ENCODE results near the gene MTA1. TPM values are rescaled to one million over a fixed set of nuclear protein-coding genes. Genes with fewer than 3 reads are reported as not detected.

MTA1 gene
- total RNA-seq, 4 donors from 2014 or later, result 62.9 to 218 (median 108) TPM

DNA sequence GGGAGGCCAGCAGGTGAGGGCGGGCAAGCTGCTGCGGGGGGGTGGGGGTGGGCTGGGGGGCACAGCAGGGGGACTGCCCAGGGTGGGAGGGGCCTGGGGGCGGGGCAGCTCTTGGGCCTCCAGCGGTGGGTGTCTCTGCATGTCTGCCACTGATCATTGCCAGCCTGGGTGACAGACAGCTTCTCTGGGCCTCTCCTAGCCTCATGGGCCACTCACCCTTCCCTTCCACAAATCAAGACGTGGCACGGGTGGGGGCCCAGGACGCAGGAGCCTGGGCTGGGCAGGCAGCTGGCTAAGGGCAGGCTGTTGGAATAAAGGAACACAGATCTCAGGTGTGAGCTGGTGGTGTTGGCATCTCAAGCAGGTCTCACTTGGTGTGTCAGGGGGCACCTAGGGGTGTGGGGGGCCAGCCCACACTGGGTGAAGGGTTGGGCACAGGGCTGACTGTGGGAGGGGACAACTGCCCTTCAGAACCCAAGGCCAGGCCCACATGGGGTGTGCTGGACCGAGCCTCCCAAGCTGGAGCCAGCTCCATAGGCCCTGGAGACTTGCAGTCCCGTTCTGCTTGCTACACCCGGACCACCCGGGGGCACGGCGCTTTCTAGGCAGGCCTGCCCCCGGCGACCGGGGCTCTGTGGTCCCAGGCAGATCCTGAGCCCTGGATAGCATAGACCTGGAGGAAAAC is 74.4 kb downstream of the MTA1 start:
- H3K9me3 ChIP-seq, result no peaks in the 10 kb centered on the region
- H3K36me3 ChIP-seq, result no peaks in the 10 kb centered on the region
- intact Hi-C loops (cut with DNase I; ENCODE audit: low total_unique reads), result no loop called here
- no peak overlapping the region for H3K4me3 ChIP-seq
- TF ChIP-seq, protein P1, sequence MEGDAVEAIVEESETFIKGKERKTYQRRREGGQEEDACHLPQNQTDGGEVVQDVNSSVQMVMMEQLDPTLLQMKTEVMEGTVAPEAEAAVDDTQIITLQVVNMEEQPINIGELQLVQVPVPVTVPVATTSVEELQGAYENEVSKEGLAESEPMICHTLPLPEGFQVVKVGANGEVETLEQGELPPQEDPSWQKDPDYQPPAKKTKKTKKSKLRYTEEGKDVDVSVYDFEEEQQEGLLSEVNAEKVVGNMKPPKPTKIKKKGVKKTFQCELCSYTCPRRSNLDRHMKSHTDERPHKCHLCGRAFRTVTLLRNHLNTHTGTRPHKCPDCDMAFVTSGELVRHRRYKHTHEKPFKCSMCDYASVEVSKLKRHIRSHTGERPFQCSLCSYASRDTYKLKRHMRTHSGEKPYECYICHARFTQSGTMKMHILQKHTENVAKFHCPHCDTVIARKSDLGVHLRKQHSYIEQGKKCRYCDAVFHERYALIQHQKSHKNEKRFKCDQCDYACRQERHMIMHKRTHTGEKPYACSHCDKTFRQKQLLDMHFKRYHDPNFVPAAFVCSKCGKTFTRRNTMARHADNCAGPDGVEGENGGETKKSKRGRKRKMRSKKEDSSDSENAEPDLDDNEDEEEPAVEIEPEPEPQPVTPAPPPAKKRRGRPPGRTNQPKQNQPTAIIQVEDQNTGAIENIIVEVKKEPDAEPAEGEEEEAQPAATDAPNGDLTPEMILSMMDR (IDR thresholded peaks at IDR 0.05), result no peak
- no peak for TF ChIP-seq POLR2A (IDR thresholded peaks at IDR 0.05)
- H3K4me1 ChIP-seq, result peaks cover 0 to 8% of the 10 kb centered on the region in 2 donors
- no peaks in the 10 kb centered on the region for H3K27me3 ChIP-seq
- no peak overlapping the region for H3K27ac ChIP-seq
- DNase-seq, result peak in 1 of 2 donors; percentile 13

DNA sequence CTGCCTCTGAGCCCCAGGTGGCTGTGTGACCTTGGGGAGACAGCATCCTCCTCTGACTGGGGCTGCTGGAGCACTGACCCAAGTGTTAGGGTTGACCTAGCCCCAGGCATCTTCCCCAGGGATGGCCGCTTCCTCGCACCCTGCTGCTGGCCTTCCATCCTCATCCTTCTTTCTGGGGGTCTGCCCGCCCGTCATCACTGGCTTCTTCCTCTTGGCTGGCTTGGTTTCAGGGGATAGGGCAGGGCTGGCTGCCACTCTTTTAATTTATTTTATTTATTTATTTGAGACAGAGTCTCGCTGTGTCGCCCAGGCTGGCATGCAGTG is 74.9 kb downstream of the MTA1 start:
- no peaks in the 10 kb centered on the region for H3K27me3 ChIP-seq
- no peak for DNase-seq
- peaks cover 0 to 3% of the 10 kb centered on the region in 2 donors for H3K4me1 ChIP-seq
- TF ChIP-seq POLR2A (IDR thresholded peaks at IDR 0.05), result no peak
- TF ChIP-seq, protein P1 (IDR thresholded peaks at IDR 0.05), result no peak
- intact Hi-C loops (cut with DNase I; ENCODE audit: low total_unique reads), result no loop called here
- H3K36me3 ChIP-seq, result no peaks in the 10 kb centered on the region
- no peak overlapping the region for H3K4me3 ChIP-seq
- no peak overlapping the region for H3K27ac ChIP-seq
- no peaks in the 10 kb centered on the region for H3K9me3 ChIP-seq

DNA sequence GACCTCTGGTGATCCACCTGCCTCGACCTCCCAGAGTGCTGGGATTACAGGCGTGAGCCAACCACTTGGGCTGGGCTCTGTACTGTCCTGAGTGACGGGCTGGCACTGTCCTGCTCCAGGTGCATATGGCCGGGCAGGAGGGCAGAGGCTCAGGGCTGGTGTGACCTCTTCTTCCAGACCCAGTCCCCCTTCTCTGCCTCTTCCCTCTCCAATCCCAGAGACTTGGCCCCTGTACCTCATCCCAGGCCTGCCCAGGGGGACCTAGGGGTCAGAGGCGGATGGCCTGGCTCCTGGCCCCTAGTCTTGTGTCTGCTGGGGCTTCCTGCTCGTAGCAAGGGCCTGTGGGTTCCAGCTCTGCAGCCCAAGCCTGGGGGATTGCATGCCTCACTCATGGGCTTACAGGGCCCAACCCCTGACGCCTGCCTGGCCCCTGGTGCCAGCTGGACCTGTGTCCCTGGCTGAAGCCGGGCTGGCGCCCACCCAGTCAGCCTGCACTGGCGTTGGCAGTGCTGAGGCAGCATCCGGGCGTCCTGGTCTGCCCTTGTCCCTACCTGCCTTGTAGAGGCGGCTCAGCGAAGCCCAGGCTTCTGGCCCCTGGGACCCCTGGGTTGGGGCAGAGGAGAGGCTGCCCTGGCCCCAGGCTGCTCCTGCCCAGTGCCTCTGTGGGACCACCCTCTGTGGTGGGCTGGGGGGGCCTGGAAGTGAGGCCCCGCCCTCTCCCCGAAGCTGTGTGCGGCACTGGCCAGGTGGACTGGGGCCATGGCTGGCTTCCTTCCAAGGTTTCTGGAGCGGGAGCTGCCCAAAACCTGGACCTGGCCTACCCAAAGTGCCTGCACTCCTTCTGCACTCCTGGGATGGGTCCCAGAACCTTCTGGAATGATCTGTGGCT is 75.7 kb downstream of the MTA1 start:
- peak in 1 of 2 donors; percentile 19 for DNase-seq

DNA sequence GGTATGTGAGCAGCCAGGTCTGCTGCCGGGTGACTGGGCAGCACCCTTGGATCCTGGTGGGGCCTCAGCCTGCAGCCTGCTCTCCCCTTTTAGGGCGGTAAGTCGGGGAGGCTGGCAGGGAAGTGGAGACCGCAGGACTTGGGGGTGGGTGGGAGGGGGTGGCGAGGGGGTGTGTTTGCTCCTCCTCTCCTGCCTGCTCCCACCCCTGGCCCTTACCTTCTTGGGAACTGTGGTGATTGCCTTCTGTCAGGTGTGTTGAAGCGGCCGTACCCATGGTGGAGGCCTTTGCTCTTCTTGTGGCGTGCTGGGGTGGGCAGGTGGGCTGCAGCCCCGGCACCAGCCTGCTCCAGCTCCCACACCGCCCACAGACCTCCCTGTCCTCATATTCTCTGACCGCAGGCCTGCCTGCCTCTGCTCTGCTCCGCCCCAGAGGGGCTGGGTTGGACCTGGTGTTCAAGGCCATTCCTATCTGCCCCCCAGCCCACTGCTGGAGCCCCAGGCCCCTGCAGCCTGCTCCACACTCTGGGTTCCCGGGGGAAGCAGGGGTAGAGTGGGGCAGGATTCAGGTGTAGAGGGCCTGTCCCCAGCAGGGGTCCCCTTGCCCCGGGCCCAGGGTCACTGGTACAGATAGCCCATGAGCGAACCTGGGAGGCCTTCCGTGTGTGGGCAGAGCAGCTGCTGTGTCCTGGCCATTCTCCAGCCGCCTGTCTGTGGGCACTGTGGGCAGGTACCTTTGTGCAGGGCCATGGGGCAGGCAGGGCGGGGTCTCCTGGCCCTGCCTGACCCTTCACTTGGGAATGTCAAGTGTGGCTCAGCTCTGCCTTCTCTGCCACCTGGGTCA is 76.6 kb downstream of the MTA1 start:
- Histone ChIP-seq H3K36me3 (no peaks in the 10 kb centered on the region), H3K9me3 (no peaks in the 10 kb centered on the region), H3K4me3 (no peak overlapping the region), H3K4me1 (no peaks in the 10 kb centered on the region), H3K27me3 (no peaks in the 10 kb centered on the region), H3K27ac (no peak overlapping the region)
- no peak for DNase-seq
- intact Hi-C loops (cut with DNase I; ENCODE audit: low total_unique reads), result no loop called here
- TF ChIP-seq POLR2A (IDR thresholded peaks at IDR 0.05), result no peak
- TF ChIP-seq, protein P1 (IDR thresholded peaks at IDR 0.05), result no peak

More for the DNA sequence above, 75.7 kb downstream of the MTA1 start:
- Histone ChIP-seq H3K27me3 (no peaks in the 10 kb centered on the region), H3K27ac (no peak overlapping the region), H3K36me3 (no peaks in the 10 kb centered on the region), H3K4me1 (no peaks in the 10 kb centered on the region), H3K4me3 (no peak overlapping the region), H3K9me3 (no peaks in the 10 kb centered on the region)
- intact Hi-C loops (cut with DNase I; ENCODE audit: low total_unique reads), result no loop called here
- TF ChIP-seq POLR2A (IDR thresholded peaks at IDR 0.05), result no peak
- TF ChIP-seq, protein P1 (IDR thresholded peaks at IDR 0.05), result no peak

Measured in uterus (tissue), 4 donors.